ENCODE measurements around the gene LYG2. TPM values are rescaled to one million over a fixed set of nuclear protein-coding genes. Genes with fewer than 3 reads are reported as not detected.
"Not testable (repeated sequence)": the region's sequence is repeated elsewhere in the genome, so short reads cannot be mapped to it uniquely, and the experiment has no call there.

Gene LYG2
- total RNA-seq, 1 experiment from 2014 or later = not detected

DNA sequence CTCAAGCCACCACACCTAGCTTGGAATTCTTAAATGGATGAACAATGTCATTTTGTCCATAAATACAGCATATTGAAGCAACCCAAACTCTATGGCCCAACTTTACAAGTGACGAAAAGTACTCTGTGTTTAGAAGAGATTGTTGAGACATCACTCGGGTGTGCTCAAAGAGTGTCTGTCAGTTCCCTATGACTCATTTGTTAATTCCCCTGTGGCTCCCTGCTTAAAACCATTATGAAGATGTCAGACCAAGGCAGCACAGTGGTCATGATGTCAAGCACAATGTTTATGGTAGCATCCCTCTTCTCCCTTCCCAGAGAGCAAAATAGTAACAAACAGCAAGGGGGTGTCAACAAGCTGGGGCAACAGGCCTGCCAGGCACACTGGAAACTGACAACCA lies 42.5 kb upstream of the LYG2 start:
- Histone ChIP-seq H3K4me3 (ENCODE audit: low read depth, low read length, poor library complexity, severe bottlenecking) (no peak overlapping the region), H3K27me3 (replicated peaks; ENCODE audit: insufficient read depth, low read depth, low read length, poor library complexity) (no peaks in the 10 kb centered on the region), H3K9me3 (ENCODE audit: low read depth, low read length, poor library complexity, severe bottlenecking) (no peaks in the 10 kb centered on the region), H3K27ac (ENCODE audit: low read depth, low read length, poor library complexity, severe bottlenecking) (no peak overlapping the region), H3K36me3 (ENCODE audit: insufficient read depth, low read length, poor library complexity, severe bottlenecking) (no peaks in the 10 kb centered on the region), H3K4me1 (ENCODE audit: insufficient read depth, low read length, poor library complexity, severe bottlenecking) (no peaks in the 10 kb centered on the region)
- ChIA-PET CTCF (no interaction called here), POLR2A (ENCODE audit: low non-redundant PET) (no interaction called here)
- peak; percentile 33 for DNase-seq (ENCODE audit: low spot score)
- no TSS peak for BruUV-seq (replicated peaks)
- TF ChIP-seq EZH2 (IDR thresholded peaks at IDR 0.05; ENCODE audit: borderline replicate concordance, low read depth, low read length, poor library complexity, severe bottlenecking) = no peak
- intact Hi-C loops (cut with micrococcal nuclease; ENCODE audit: unreplicated experiment) = no loop called here

- Histone ChIP-seq H3K27ac (ENCODE audit: low read depth, low read length, poor library complexity, severe bottlenecking) (no peak overlapping the region), H3K36me3 (ENCODE audit: insufficient read depth, low read length, poor library complexity, severe bottlenecking) (no peaks in the 10 kb centered on the region), H3K4me3 (ENCODE audit: low read depth, low read length, poor library complexity, severe bottlenecking) (no peak overlapping the region), H3K4me1 (ENCODE audit: insufficient read depth, low read length, poor library complexity, severe bottlenecking) (no peaks in the 10 kb centered on the region), H3K9me3 (ENCODE audit: low read depth, low read length, poor library complexity, severe bottlenecking) (no peaks in the 10 kb centered on the region), H3K27me3 (replicated peaks; ENCODE audit: insufficient read depth, low read depth, low read length, poor library complexity) (no peaks in the 10 kb centered on the region)
- TF ChIP-seq EZH2 (IDR thresholded peaks at IDR 0.05; ENCODE audit: borderline replicate concordance, low read depth, low read length, poor library complexity, severe bottlenecking) (no peak), CTCF (conservative IDR thresholded peaks at IDR 0.05; ENCODE audit: low read depth, low read length) (no peak)
- ChIA-PET POLR2A (ENCODE audit: low non-redundant PET) (no interaction called here), CTCF (no interaction called here)
- intact Hi-C loops (cut with micrococcal nuclease; ENCODE audit: unreplicated experiment) = no loop called here
- no TSS peak for BruUV-seq (replicated peaks)
- DNase-seq (ENCODE audit: low spot score) = no peak
Observed at GRCh38 chr2:99285526-99285925, 30.1 kb upstream of the LYG2 start.

- POLR2A ChIA-PET (ENCODE audit: low non-redundant PET) = no interaction called here
- CTCF ChIA-PET = no interaction called here
- H3K4me1 ChIP-seq (ENCODE audit: insufficient read depth, low read length, poor library complexity, severe bottlenecking) = no peaks in the 10 kb centered on the region
- H3K27me3 ChIP-seq (replicated peaks; ENCODE audit: insufficient read depth, low read depth, low read length, poor library complexity) = no peaks in the 10 kb centered on the region
- no peak overlapping the region for H3K4me3 ChIP-seq (ENCODE audit: low read depth, low read length, poor library complexity, severe bottlenecking)
- intact Hi-C loops (cut with micrococcal nuclease; ENCODE audit: unreplicated experiment) = no loop called here
- no peak overlapping the region for H3K27ac ChIP-seq (ENCODE audit: low read depth, low read length, poor library complexity, severe bottlenecking)
- no peaks in the 10 kb centered on the region for H3K36me3 ChIP-seq (ENCODE audit: insufficient read depth, low read length, poor library complexity, severe bottlenecking)
- no peaks in the 10 kb centered on the region for H3K9me3 ChIP-seq (ENCODE audit: low read depth, low read length, poor library complexity, severe bottlenecking)
- no TSS peak for BruUV-seq (replicated peaks)
- no peak for DNase-seq (ENCODE audit: low spot score)
- TF ChIP-seq CTCF (conservative IDR thresholded peaks at IDR 0.05; ENCODE audit: low read depth, low read length) (no peak), EZH2 (IDR thresholded peaks at IDR 0.05; ENCODE audit: borderline replicate concordance, low read depth, low read length, poor library complexity, severe bottlenecking) (no peak)
Observed at GRCh38 chr2:99279969-99280695, 24.7 kb upstream of the LYG2 start.

DNA sequence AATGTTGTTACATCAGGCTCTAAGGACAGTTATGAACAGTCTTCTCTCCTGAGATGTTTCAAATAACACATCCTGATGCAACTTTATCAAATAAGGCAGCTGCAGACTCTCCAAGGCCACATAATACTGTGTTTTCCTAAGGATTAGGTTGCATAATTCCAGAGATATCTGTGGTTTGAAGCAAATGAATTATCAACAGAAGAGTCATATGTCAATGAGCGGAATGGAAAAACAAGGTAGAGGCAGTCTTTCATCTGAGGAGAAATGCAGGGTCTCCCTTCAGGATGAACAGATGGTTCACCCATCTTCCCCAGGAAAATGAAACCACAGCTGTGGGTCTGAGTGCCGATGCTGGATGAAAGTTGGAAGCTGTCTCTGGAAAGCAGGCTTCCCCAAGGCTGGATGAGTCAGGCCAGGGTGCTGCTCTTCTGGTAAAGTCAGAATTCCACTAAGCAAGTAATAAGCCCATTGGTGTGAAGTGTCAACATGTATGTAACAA lies 23.4 kb upstream of the LYG2 start:
- H3K27me3 ChIP-seq (replicated peaks; ENCODE audit: insufficient read depth, low read depth, low read length, poor library complexity) = no peaks in the 10 kb centered on the region
- intact Hi-C loops (cut with micrococcal nuclease; ENCODE audit: unreplicated experiment) = no loop called here
- no peaks in the 10 kb centered on the region for H3K36me3 ChIP-seq (ENCODE audit: insufficient read depth, low read length, poor library complexity, severe bottlenecking)
- BruUV-seq (replicated peaks) = no TSS peak
- H3K27ac ChIP-seq (ENCODE audit: low read depth, low read length, poor library complexity, severe bottlenecking) = no peak overlapping the region
- H3K9me3 ChIP-seq (ENCODE audit: low read depth, low read length, poor library complexity, severe bottlenecking) = no peaks in the 10 kb centered on the region
- no peak for TF ChIP-seq CTCF (conservative IDR thresholded peaks at IDR 0.05; ENCODE audit: low read depth, low read length)
- no peak for TF ChIP-seq EZH2 (IDR thresholded peaks at IDR 0.05; ENCODE audit: borderline replicate concordance, low read depth, low read length, poor library complexity, severe bottlenecking)
- ChIA-PET CTCF (no interaction called here), POLR2A (ENCODE audit: low non-redundant PET) (no interaction called here)
- no peak for DNase-seq (ENCODE audit: low spot score)
- no peaks in the 10 kb centered on the region for H3K4me1 ChIP-seq (ENCODE audit: insufficient read depth, low read length, poor library complexity, severe bottlenecking)
- no peak overlapping the region for H3K4me3 ChIP-seq (ENCODE audit: low read depth, low read length, poor library complexity, severe bottlenecking)

- H3K27ac ChIP-seq (ENCODE audit: low read depth, low read length, poor library complexity, severe bottlenecking); H3K4me3 ChIP-seq (ENCODE audit: low read depth, low read length, poor library complexity, severe bottlenecking); POLR2A ChIA-PET (ENCODE audit: low non-redundant PET); H3K9me3 ChIP-seq (ENCODE audit: low read depth, low read length, poor library complexity, severe bottlenecking); H3K27me3 ChIP-seq (replicated peaks; ENCODE audit: insufficient read depth, low read depth, low read length, poor library complexity); intact Hi-C loops (cut with micrococcal nuclease; ENCODE audit: unreplicated experiment); BruUV-seq (replicated peaks); H3K36me3 ChIP-seq (ENCODE audit: insufficient read depth, low read length, poor library complexity, severe bottlenecking); CTCF ChIA-PET; H3K4me1 ChIP-seq (ENCODE audit: insufficient read depth, low read length, poor library complexity, severe bottlenecking); DNase-seq (ENCODE audit: low spot score): not testable (repeated sequence)
Observed at GRCh38 chr2:99278195-99278765, 22.8 kb upstream of the LYG2 start.
